ENCODE data around the gene TSPAN5.

DNA sequence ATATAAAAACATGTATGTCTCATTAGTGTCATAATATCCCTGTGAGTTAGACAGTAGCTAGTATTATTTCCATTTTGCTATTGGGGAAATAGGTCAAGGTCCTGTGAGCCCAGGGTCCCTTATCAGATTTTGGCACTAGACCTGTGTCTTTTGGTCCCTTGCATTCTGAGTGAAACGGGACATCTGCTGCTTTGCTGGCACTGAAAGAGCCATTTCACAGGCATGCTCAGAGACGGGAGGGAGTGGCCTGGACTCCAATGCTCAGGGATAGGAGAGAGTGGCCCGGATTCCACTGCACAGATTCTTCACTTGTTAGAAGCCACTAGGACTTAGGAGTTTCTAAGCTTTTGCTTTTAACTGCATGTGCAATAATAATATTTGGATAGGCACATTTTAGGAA lies 177.2 kb downstream of the TSPAN5 start:
- TF ChIP-seq, protein P1, sequence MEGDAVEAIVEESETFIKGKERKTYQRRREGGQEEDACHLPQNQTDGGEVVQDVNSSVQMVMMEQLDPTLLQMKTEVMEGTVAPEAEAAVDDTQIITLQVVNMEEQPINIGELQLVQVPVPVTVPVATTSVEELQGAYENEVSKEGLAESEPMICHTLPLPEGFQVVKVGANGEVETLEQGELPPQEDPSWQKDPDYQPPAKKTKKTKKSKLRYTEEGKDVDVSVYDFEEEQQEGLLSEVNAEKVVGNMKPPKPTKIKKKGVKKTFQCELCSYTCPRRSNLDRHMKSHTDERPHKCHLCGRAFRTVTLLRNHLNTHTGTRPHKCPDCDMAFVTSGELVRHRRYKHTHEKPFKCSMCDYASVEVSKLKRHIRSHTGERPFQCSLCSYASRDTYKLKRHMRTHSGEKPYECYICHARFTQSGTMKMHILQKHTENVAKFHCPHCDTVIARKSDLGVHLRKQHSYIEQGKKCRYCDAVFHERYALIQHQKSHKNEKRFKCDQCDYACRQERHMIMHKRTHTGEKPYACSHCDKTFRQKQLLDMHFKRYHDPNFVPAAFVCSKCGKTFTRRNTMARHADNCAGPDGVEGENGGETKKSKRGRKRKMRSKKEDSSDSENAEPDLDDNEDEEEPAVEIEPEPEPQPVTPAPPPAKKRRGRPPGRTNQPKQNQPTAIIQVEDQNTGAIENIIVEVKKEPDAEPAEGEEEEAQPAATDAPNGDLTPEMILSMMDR (IDR thresholded peaks at IDR 0.05; ENCODE audit: insufficient read depth, low read depth, low read length), result no peak
- TF ChIP-seq EZH2 (IDR thresholded peaks at IDR 0.05; ENCODE audit: insufficient read depth, low read length), result no peak
